Activated CD4-positive, alpha-beta T cell treated with anti-CD3 and anti-CD28 coated beads for 36 hours (primary cell): ENCODE data around the gene TMEM121. TPM values are rescaled to one million over a fixed set of nuclear protein-coding genes. Genes with fewer than 3 reads are reported as not detected.
"Not testable (repeated sequence)": the region's sequence is repeated elsewhere in the genome, so short reads cannot be mapped to it uniquely, and the experiment has no call there.

Experiments used
- ATAC-seq: fragments of 200-7000 bp; cut with Tn5 transposase; one replicate; pipeline ENCODE4 v1.10.0; 2021; ENCODE audit warnings: mild to moderate bottlenecking, moderate library complexity
- CTCF ChIA-PET: fragments of 350-600 bp; sonication (Branson Sonifier 250); formaldehyde crosslinking; loops from one replicate; lab custom pipeline; 2021; ENCODE audit warnings: antibody characterized with exemption; lab: Charles Lee
- POLR2A ChIA-PET: fragments of 350-600 bp; sonication (Branson Sonifier 250); formaldehyde crosslinking; loops from one replicate; lab custom pipeline; 2021; ENCODE audit warnings: antibody characterized with exemption, inconsistent platforms; lab: Charles Lee
- DNase-seq: peaks from one replicate; pipeline ENCODE4 v3.0.0-alpha.2; 2020
- H3K27ac Mint-ChIP-seq: one replicate; pipeline ENCODE4 v1.8.0; 2021; ENCODE audit warnings: mixed read lengths
- H3K27me3 Mint-ChIP-seq: one replicate; pipeline ENCODE4 v1.8.0; 2021; ENCODE audit warnings: mixed read lengths
- H3K36me3 Mint-ChIP-seq: one replicate; pipeline ENCODE4 v1.8.0; 2021; ENCODE audit warnings: low read depth, mixed read lengths
- H3K4me1 Mint-ChIP-seq: one replicate; pipeline ENCODE4 v1.8.0; 2021; ENCODE audit warnings: mixed read lengths
- H3K4me3 Mint-ChIP-seq: one replicate; pipeline ENCODE4 v1.8.0; 2021; ENCODE audit warnings: mild to moderate bottlenecking, moderate library complexity, mixed read lengths
- H3K9me3 Mint-ChIP-seq: one replicate; pipeline ENCODE4 v1.8.0; 2021; ENCODE audit warnings: low read depth, mixed read lengths
- intact Hi-C, 2 experiments: fragments of 100-400 bp; cut with DNase I in 1 of 2; cut with micrococcal nuclease in 1 of 2; formaldehyde crosslinking; loops; one replicate each; pipeline versions ENCODE4 v1.14.2 to v1.15.1; 2022 to 2024; cut with DNase I, micrococcal nuclease
- total RNA-seq, 2 experiments: library from RNA; stranded (reverse); gene quantifications; one replicate each; pipeline ENCODE4 v1.2.3, GENCODE V29; 2021

The TMEM121 gene
- total RNA-seq, 2 experiments from 2014 or later, result 7.2 to 9.2 TPM

- H3K4me3 Mint-ChIP-seq, H3K36me3 Mint-ChIP-seq, ATAC-seq, H3K4me1 Mint-ChIP-seq, DNase-seq, CTCF ChIA-PET, H3K27ac Mint-ChIP-seq, H3K27me3 Mint-ChIP-seq, intact Hi-C loops, POLR2A ChIA-PET: not testable (repeated sequence)
- H3K9me3 Mint-ChIP-seq, result peaks cover 13% of the 10 kb centered on the region
Measured at GRCh38 chr14:105574411-105574810, 48.0 kb downstream of the TMEM121 start.

GRCh38 chr14:105575016-105575700 lies 48.8 kb downstream of the TMEM121 start:
- H3K9me3 Mint-ChIP-seq, POLR2A ChIA-PET, H3K4me1 Mint-ChIP-seq, DNase-seq, H3K27me3 Mint-ChIP-seq, CTCF ChIA-PET, H3K4me3 Mint-ChIP-seq, H3K36me3 Mint-ChIP-seq, intact Hi-C loops, H3K27ac Mint-ChIP-seq: not testable (repeated sequence)
- ATAC-seq, result peak; percentile 69

- H3K4me1 Mint-ChIP-seq, result peaks cover 2% of the 10 kb centered on the region
Measured at GRCh38 chr14:105576525-105577088, 50.2 kb downstream of the TMEM121 start.

GRCh38 chr14:105577314-105577861 lies 51.0 kb downstream of the TMEM121 start:
- intact Hi-C loops, result no loop called here
- peaks cover 2% of the 10 kb centered on the region for H3K4me1 Mint-ChIP-seq
- H3K4me3 Mint-ChIP-seq, result no peak overlapping the region
- ATAC-seq (peak; percentile 41), DNase-seq (peak; percentile 28)
- POLR2A ChIA-PET, result no interaction called here
- H3K27me3 Mint-ChIP-seq, result peaks cover 5% of the 10 kb centered on the region
- no peak overlapping the region for H3K27ac Mint-ChIP-seq
- no peaks in the 10 kb centered on the region for H3K36me3 Mint-ChIP-seq
- CTCF ChIA-PET, result no interaction called here
- H3K9me3 Mint-ChIP-seq, result no peaks in the 10 kb centered on the region

More at GRCh38 chr14:105576525-105577088, 50.2 kb downstream of the TMEM121 start:
- Mint-ChIP-seq H3K27ac (no peak overlapping the region), H3K36me3 (no peaks in the 10 kb centered on the region), H3K27me3 (peaks cover 5% of the 10 kb centered on the region), H3K9me3 (no peaks in the 10 kb centered on the region), H3K4me3 (no peak overlapping the region)
- no peak for ATAC-seq
- POLR2A ChIA-PET, result no interaction called here
- CTCF ChIA-PET, result no interaction called here
- intact Hi-C loops, result no loop called here
- no peak for DNase-seq

GRCh38 chr14:105578070-105578469 lies 51.7 kb downstream of the TMEM121 start:
- DNase-seq (no peak), ATAC-seq (no peak)
- H3K9me3 Mint-ChIP-seq, result no peaks in the 10 kb centered on the region
- no peaks in the 10 kb centered on the region for H3K36me3 Mint-ChIP-seq
- ChIA-PET POLR2A (no interaction called here), CTCF (no interaction called here)
- no peak overlapping the region for H3K27ac Mint-ChIP-seq
- peaks cover 5% of the 10 kb centered on the region for H3K27me3 Mint-ChIP-seq
- H3K4me1 Mint-ChIP-seq, result peaks cover 2% of the 10 kb centered on the region
- no peak overlapping the region for H3K4me3 Mint-ChIP-seq
- intact Hi-C loops, result no loop called here

GRCh38 chr14:105579221-105579620 lies 52.8 kb downstream of the TMEM121 start:
- H3K36me3 Mint-ChIP-seq, H3K4me1 Mint-ChIP-seq, DNase-seq, POLR2A ChIA-PET, CTCF ChIA-PET, H3K9me3 Mint-ChIP-seq, H3K27me3 Mint-ChIP-seq, intact Hi-C loops, H3K27ac Mint-ChIP-seq, ATAC-seq, H3K4me3 Mint-ChIP-seq: not testable (repeated sequence)

Other genes with a start within 250 kb of the TMEM121 start
- 10 to 100 TPM; 20.0 to 28.1 TPM for gene BRF1, start 225.6 kb upstream of the TMEM121 start, total RNA-seq
- 10 to 100 TPM; 30.6 to 32.9 TPM for gene PACS2, start 211.8 kb upstream of the TMEM121 start, total RNA-seq
- 1 to 10 TPM; 1.4 to 2.4 TPM for gene TEX22, start 128.0 kb upstream of the TMEM121 start, total RNA-seq
- 100 to 1,000 TPM; 136 to 152 TPM for gene MTA1, start 106.8 kb upstream of the TMEM121 start, total RNA-seq
- 1 to 10 TPM; 1.1 to 1.2 TPM for gene CRIP2, start 51.8 kb upstream of the TMEM121 start, total RNA-seq
- 100 to 1,000 TPM; 182 to 186 TPM for gene CRIP1, start 39.7 kb upstream of the TMEM121 start, total RNA-seq
- gene TEDC1, start 35.3 kb upstream of the TMEM121 start, total RNA-seq, result 10 to 100 TPM; 21.7 to 31.8 TPM